Hematopoietic multipotent progenitor cell treated with erythropoietin and hydrocortisone succinate and interleukin-3 and kit ligand, for 15 days (in vitro differentiated cells): Measurements from ENCODE around the gene KIF26B.
"Not testable (repeated sequence)": the region's sequence is repeated elsewhere in the genome, so short reads cannot be mapped to it uniquely, and the experiment has no call there.

ENCODE experiments used
- DNase-seq: peaks from one replicate; pipeline ENCODE4 v3.0.0-alpha.2; 2015; ENCODE audit warnings: low spot score

The KIF26B gene

DNA sequence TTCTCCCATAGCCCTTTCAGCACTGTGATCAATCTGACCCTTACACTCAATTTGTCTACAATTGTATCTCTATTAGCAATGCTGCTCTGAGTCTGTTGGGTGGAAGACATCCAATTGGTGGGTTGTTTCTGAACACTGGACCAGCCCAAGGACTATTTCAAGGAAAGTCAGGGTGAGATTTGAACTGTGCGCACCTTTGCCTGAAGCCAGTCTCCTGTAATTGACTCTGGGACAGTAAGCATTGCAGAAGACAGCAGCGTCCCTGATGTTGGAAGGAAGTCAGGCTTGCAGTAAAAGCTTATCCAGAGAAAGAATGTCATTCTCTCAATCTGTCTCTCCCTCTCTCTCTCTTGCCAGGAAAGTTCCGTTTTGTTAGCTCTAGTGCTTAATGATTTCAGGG is 233.9 kb downstream of the KIF26B start:
- DNase-seq: no peak

DNA sequence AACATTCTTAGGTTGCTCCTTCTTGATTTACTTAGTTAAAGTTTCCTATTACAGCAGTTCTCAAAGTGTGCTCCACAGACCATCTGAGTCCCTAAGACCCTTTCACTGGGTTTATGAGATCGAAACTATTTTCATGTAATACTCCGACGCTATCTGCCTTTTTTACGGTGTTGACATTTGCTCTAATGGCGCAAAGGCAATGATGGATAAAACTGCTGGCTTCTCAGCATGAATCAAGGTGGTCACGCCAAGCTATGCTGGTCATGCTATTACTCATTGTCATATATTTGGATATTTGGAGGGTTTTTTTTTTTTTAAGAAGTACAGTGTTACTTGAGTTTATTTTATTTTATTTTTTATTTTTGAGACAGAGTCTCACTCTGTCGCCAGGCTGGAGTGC is 235.1 kb downstream of the KIF26B start:
- no peak for DNase-seq

DNA sequence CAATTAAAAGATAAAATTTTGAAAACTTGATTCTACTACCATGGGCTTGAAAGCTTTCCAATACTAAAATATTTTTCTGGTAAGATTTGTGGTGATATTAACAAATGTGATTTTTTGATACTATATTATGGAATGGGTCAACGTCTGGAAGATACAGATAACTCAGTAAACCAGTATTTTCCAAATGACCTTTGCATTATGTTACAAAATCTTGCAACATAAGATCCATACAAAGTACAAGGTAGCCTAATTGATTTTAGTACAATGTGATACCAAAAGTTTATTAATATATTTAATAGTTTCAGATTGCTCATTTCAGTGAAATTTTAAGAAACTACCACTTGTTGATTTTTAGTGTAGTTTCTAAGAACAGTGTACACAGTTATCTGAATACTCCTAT is 236.2 kb downstream of the KIF26B start:
- DNase-seq: no peak

DNA sequence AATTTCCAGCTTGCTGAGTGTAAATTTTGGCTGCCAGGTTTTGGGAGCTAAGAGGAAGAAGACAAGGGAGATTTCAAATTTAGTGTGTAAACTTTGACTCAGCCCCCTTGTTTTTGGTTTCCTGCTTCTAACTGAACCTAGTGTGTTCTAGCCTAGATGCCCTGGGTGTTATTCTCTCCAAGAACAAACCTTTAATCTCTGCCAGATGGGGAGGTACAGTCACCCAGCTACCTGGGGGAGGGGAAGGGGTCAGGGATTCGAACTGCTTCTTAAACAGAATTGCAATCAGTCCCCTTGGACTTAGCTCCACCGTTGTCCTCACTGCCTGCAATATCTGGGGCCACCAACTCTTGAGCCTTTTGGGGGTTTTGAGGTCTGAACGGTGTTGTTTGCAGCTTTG is 238.9 kb downstream of the KIF26B start:
- DNase-seq: no peak

DNA sequence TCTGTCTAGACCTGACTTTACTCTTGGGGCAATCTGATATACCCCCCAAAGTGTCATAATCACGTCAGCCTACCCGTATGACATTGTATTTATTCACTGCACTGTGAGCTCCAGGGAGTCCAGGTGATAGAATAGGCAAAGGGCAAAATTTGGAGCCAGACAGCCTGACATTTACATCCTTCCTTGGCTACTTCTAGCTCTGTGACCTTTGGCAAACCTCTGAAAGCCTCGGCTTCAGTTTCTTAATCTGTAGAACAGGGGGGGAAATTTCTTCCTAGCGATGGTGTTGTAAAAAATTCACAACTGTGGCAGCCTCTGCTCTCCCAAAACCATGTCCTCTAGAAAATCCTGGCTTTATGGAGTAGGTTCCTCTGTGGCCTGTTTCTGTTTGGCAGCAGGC is 240.9 kb downstream of the KIF26B start:
- DNase-seq: no peak

DNA sequence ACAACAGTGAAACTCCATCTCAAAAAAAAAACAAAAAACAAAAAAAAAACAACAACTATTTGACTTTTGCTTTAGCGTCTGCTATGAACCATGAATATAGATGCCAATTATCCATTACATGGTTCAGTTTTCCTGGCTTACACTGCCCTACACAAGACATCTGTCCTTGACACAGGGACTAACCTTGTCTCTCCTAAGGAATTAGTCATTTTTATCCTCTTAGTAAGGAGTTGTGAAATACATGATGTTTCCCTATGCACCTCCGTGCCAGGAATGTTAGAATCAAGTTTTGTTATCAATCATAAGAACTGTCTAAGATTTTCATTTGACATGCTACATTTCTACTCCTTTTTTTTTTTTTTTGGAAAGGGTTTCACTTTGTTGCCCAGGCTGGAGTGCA is 241.8 kb downstream of the KIF26B start:
- no peak for DNase-seq

DNA sequence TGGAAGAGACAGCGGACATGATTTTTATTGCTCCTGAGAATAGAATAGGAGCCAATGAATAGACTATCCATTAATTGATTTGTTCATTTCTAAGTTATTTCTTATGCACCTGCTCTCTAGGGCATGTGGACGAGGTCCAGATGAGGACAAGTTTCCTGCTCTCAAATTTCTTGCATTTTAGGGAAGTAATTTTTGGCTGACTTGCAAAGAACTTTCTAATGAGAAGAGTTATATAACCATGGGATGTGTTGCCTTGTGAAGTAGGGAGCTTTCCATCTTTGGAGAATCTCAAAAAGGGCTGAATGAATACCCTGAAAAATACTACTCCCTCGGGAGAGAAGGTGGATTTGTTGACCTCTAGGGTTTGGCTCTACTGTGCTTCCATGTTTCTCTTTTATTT is 243.0 kb downstream of the KIF26B start:
- no peak for DNase-seq

DNA sequence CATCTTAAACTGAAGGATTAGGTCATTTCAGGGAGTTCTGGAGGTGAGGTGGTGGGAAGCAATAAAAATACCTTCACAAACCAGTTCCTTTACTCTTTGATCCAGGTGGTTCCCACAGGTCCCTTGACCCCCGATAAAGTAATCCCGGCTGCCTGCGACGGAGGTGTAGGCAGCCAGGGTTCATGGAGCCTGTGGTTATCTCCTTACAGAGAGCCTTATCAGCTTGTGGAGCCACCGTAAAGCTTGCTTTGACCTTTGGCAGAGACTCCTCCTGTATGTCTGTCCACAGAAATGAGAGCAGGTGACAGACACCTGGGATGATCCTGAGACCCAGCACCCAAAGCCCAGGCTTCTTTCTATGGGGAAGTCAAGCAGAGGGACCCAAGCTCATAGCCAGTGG is 243.4 kb downstream of the KIF26B start:
- DNase-seq: no peak

DNA sequence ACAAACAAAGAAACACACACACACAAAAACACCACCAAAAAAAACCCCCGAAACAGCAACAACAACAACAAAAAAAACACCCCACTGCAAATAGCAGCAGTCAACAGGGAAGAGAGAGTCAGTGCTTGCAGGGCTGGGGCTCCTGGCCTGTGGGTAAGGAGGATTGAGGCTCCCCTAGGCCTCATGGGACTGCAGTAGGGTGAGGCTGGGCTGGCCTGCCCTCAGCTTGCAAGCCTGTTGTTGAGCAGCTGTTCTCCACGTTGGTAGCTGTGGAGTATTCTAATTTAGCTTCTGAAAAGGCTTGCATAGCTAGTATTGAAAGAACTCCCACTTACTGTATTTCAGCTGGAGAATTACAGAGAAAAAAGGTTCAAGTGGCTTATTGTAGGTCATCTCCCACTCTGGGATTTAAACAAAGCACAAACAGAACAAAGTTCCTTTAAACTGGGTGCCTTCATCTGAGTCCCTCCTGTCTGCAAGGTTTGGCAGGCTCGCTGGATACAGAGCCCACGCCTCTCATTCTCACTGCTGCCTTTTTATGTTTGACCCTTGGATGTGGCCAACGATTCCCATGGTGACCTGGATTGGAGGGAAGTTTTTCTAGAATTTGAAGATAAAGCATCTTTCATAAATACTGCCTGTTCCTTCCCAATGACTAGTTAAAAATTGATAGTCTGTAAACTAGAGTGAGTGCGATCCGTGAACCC is 247.2 kb downstream of the KIF26B start:
- no peak for DNase-seq

DNA sequence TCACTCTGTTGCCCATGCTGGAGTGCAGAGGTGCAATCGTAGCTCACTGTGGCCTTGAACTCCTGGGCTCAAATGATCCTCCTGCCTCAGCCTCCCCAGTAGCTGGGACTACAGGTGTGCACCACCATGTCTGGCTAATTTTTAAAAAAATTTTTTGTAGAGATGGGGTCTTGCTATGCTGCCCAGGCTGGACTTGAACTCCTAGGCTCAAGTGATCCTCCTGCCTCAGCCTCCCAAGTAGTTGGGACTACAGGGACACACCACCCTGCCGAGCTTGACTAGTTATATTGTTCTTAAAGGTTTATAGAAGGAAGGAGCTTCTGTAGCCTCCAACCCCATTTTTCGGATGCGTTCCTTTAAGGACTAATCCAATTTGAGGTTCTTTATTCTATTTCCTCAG is 248.2 kb downstream of the KIF26B start:
- DNase-seq: not testable (repeated sequence)

DNA sequence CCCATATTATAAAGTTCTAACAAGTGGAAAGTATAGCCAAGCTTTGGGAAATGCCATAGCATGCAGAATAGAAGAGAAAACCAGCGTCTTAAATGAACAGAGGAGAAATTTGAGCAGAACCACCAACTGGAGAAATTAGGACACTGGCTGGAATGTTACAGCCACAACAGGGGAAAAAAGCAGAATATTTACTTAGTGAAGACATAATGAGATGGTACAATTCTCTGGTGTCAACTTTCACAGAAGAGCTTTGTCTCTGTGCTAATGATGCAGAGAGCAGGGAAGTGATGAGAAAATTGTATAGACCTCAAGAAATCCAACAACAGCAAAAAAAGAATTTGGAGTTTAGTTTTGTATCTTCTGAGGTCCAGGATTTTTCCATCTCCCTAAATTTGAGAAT is 249.7 kb downstream of the KIF26B start:
- no peak for DNase-seq

DNA sequence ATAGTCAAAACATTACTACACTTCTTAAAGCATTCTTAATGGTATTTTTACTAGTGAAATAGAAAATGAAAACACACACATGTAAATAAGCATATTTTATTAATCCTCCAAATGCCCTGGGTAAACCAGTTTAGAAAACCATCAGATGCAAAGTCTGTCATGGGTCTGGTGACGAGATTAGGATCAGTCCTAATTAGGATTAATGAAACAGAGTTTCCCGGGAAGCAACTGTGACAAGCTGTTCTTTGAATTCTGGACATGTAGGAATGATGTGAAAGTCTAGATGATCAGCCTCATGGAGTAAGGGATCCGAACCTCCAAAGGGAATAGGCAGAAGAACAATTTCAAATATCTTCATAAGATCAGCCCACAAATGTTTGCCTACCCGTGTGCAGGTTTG is 250.2 kb downstream of the KIF26B start:
- DNase-seq: no peak

DNA sequence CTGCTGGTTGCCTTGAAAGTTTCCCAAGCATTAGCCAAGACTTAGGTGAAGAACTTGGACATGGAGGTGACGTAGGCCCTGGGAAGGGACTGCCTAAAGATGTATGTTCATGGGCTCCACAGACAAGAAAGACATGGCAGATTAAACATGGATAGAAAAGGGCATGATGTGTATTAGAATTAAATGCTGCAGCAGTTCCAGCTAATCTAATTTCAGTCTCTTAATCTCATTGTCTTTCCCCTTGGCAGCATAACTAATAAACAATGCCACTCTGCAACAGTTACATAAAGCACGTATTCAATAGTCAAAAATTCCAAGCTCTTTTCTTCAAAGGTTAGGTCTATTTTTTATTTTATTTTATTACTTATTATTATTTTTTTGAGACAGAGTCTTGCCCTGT is 251.6 kb downstream of the KIF26B start:
- no peak for DNase-seq

DNA sequence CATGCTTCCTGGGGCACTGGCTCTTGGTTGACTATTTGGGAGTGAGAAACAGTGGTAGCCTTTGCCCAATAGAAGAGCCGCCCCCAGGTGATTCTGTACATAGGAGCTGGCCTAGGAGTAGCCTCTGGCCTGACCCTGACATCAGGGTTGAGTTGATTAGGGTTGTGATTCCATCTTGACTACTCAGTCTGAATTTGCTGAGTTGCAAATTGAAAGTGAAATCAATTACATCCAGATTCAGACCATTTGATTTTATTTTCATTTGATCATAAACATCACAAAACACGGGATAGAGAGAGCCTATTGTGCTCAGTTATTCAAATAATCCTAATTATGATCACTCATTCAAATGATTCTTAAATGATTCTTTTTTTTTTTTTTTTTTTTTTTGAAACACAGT is 253.2 kb downstream of the KIF26B start:
- no peak for DNase-seq

DNA sequence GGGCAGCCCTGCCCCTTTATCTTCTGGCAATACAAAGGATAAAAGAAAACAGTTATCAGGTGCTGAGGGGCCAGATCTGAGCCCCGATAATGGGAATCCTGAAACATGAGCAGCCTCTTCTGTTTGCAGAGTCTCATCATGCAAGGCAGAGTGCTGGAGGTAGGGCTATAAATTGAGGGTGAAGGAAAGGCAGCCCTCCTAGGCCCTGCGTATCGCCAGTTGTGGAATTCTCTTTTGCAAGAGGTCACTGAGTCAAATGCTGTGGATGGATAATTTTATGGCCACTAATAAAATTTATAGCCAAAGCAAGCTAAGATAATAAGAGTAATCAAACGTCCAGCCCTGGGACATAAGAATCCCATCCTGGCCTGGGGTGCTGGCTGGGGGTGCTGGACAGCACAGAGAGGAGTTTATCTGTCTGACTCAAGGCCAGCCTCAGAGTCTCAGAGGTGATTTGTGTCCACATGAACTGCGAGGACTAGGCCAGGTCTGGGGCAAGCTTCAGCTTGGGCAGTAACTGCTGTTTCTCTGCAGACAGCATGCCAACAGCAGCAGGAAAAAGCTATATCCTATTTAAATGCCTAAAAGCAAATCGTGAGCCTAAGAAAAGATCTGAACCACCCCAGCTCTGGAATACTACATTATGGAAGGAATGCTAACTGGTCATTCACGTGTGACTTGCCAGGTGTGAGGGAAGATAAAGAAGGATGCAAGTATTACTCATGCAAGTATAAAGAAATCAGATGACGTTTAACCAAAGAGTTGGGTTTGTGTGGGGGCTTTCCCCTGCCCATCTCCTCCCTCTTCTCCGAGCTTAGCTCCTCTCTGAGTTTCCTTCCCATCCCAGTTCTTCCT is 254.8 kb downstream of the KIF26B start:
- DNase-seq: no peak

DNA sequence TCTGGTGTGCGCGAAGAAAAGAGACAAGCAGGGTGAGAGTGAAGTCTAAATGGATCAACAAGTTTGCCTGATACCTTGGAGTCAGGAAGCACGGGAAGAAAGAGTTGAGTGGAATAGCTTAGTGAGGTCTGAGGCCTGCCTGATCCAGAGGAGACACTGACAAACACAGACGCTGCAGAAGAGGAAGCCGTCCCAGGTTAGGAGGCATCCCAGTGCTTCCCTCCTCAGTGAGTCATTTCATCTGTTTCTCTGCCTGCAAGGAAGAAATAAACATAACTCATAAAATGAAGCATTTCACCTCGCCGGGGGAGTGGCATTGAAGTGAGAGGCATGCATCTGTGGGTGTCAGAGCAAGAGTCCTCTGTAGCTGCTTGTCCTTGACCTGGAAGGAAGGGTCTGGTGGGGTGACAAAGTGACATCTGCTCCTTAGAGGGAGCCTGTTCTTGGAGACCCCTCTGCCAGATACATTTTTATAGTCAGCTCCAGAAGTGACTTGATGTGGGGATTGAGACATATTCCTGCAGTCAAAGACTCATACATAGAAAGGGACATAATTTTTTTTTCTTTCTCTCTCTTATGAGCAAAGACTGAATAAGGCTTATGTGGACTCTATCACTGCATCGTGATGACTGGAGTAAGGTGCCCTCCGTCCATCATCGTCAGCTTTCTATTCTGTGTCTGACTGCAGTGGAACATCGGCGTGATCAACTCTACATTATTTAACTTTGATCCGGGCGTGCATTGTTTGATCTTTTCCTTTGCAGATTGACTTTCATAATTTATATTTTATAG is 256.7 kb downstream of the KIF26B start:
- DNase-seq: no peak

DNA sequence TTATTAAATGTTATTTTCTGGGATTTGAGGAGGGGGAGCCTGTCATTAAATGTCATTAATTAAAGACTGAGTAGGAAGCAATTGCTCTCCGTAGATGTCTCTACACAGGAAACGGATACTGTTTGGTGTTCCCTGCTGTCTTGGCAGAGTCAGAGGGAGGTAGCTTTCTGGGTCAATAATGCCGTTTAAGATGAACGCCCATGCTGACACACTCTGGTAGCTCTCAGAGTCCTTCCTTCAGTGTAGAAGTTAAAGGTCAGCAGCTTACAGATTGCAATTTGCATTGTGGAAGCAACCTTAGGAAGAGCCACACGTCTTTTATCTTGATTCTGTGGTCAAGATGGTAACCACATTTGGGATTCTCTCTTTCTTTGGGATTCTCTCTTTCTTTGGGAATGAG is 257.5 kb downstream of the KIF26B start:
- no peak for DNase-seq

DNA sequence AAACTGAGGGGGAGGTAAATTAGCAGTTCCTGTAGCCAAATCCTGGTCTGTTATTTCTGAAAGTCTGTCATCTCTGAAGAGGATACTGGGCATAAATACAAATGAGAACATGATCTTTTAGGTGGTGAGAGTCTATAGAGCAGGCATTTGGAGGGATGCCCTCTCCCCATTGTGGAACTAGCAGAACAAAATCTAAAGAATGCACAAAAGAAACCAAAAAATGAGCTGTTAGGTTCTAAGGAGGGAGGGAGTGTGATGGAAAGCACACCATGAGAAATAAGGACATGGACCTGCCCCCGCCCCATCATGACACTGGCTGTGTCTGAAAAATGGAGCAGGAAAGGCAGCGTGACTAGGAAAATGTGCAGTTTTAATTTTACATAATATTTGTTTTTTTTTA is 262.0 kb downstream of the KIF26B start:
- DNase-seq: no peak

DNA sequence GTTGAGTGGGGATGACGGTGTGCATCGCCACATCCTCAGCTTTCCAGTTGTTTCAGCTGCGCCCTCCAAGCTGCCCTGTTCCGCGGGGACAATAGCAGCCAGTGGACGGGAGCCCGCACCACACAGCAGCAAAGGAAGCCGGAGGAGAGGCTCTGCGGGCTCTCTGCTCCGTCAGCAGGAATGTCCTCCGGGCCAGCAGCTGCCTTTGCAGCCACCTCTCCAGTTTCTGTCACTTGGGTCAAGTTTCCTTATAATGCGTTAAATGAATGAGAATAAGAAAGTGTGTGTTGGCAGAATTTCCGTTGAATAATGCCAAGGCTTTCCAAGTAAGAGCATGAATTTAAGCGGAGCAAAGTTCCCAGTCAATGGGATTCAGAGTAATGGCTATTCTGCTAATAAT is 263.3 kb downstream of the KIF26B start:
- no peak for DNase-seq

DNA sequence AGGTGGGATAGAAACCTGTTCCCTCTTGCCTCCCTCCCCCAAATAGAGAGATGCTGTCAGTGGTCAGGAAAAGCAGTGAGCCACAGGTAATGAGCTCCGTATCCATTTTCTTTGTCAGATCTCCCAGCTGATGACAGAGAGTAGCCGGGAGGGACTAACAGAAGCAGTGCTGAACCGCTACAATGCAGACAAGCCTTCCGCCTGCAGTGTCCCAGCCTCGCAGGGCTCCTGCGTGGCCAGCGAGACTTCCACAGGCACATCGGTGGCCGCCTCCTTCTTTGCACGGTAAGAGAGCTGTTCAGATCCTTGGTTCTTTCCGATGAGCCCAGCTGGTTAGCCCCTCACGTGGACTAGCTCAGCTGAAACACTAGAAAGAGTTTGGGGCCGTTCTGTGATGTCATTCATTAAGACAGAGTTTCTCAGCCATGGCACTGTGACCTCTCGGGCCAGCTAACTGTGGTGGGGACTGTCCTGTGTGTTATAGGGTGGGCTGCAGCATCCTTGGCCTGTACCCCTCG is 264.7 kb downstream of the KIF26B start:
- DNase-seq: no peak

DNA sequence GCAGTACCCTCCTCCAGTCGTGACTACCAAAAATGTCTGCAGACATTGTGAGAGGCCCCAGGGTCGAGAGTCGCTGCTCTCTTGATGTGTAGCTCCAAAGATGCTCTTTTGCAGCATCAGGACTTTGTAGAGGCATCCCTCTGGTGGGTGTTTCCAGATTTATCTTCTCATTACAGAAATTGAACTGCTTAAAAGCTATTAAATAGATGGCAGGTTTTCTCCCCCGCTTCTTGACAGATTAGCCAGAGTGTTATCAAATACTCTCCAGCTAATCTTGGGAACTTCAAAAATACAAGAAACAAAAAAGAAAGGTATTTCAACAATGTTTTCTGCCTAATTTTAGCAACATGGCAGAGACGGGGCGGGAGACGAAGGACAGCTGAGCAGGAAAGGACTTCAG is 265.2 kb downstream of the KIF26B start:
- DNase-seq: no peak

DNA sequence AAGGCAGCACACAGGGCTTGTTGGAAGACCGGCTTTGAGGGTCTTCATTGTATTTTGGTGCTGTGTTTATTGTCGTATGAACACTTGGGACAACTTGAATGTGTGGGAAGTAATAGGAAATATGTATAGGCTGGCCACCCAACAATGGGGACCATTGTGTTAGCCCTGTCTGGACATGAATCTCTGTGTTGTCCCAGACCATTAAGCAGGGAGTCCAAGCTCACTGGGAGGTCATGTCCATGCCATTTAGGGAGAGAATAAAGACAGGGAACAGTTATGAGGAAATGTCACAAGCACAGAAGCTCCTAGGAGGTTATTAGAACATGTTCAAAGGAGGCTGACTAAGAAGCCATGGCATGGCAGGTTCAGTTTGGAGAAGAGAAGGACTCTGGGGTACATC is 266.1 kb downstream of the KIF26B start:
- DNase-seq: no peak

DNA sequence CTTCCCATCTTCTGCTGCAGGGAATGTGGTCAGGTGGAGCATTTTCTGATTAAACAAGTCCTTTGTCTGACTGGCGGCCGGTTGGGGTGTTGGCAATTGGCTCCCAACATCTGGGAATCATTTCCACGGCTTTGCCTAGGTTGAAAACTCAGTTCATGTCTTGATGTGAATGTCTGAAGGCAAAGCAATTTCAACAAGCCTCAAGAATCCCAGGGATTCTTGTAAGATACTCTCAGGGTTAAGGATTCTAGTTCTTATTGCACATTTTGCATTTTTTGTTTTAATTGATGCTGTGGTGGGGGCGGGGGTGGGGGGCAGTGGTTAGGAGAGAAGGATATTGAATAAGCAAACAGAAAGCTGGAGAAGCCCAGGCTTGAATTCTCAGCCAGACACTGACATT is 273.9 kb downstream of the KIF26B start:
- DNase-seq: no peak
